ENCODE measurements around the gene VAT1L. TPM values are rescaled to one million over a fixed set of nuclear protein-coding genes. Genes with fewer than 3 reads are reported as not detected.
A peak's percentile ranks its signal among the peaks of the same experiment; 100 is the strongest.

Gene VAT1L
- total RNA-seq, 2 donors from 2014 or later = 0.33 to 2.3 TPM

GRCh38 chr16:78001451-78002025, 213.2 kb downstream of the VAT1L start:
- Histone ChIP-seq H3K27ac (no peak overlapping the region), H3K4me1 (no peaks in the 10 kb centered on the region), H3K27me3 (no peaks in the 10 kb centered on the region), H3K36me3 (replicated peaks in 1 of 2; ENCODE audit: insufficient read depth in 1 of 2, low read depth in 2 of 2) (no peaks in the 10 kb centered on the region), H3K9me3 (peaks cover 0 to 3% (median 0%) of the 10 kb centered on the region in 3 donors), H3K4me3 (no peak overlapping the region)
- DNase-seq = no peak
- WGBS, 2 donors = 48 to 49% methylated on average over 4 of the region's 4 CpGs
- TF ChIP-seq CTCF (IDR thresholded peaks at IDR 0.05) (no peak), POLR2A (IDR thresholded peaks at IDR 0.05) (no peak)
- no peak for ATAC-seq
- intact Hi-C loops (cut with DNase I) = no loop called here

GRCh38 chr16:78002915-78003538, 214.7 kb downstream of the VAT1L start:
- no peaks in the 10 kb centered on the region for H3K9me3 ChIP-seq
- intact Hi-C loops (cut with DNase I) = no loop called here
- no peaks in the 10 kb centered on the region for H3K4me1 ChIP-seq
- H3K27ac ChIP-seq = no peak overlapping the region
- no peak overlapping the region for H3K4me3 ChIP-seq
- H3K36me3 ChIP-seq (replicated peaks in 1 of 2; ENCODE audit: insufficient read depth in 1 of 2, low read depth in 2 of 2) = no peaks in the 10 kb centered on the region
- 15 to 19% methylated on average over 10 to 11 of the region's 11 CpGs for WGBS, 2 donors
- TF ChIP-seq CTCF (IDR thresholded peaks at IDR 0.05) (peak; percentile 64 to 91 (median 82)), POLR2A (IDR thresholded peaks at IDR 0.05) (no peak)
- ATAC-seq = peak; percentile 75
- no peaks in the 10 kb centered on the region for H3K27me3 ChIP-seq
- DNase-seq = peak; percentile 73 to 81 (median 80)

- no peak overlapping the region for H3K4me3 ChIP-seq
- H3K36me3 ChIP-seq (replicated peaks in 1 of 2; ENCODE audit: insufficient read depth in 1 of 2, low read depth in 2 of 2) = no peaks in the 10 kb centered on the region
- H3K27ac ChIP-seq = no peak overlapping the region
- intact Hi-C loops (cut with DNase I) = no loop called here
- no peak for ATAC-seq
- DNase-seq = no peak
- 54 to 60% methylated on average over 4 of the region's 4 CpGs for WGBS, 2 donors
- H3K27me3 ChIP-seq = no peaks in the 10 kb centered on the region
- TF ChIP-seq CTCF (IDR thresholded peaks at IDR 0.05) = no peak
- no peak for TF ChIP-seq POLR2A (IDR thresholded peaks at IDR 0.05)
- H3K9me3 ChIP-seq = no peaks in the 10 kb centered on the region
- H3K4me1 ChIP-seq = no peaks in the 10 kb centered on the region
Measured at GRCh38 chr16:78004517-78004916, 216.2 kb downstream of the VAT1L start.

- no peaks in the 10 kb centered on the region for H3K27me3 ChIP-seq
- H3K4me1 ChIP-seq = no peaks in the 10 kb centered on the region
- TF ChIP-seq POLR2A (IDR thresholded peaks at IDR 0.05) (no peak), CTCF (IDR thresholded peaks at IDR 0.05) (peak in 1 of 7 experiments; percentile 7)
- H3K4me3 ChIP-seq = no peak overlapping the region
- no peaks in the 10 kb centered on the region for H3K9me3 ChIP-seq
- H3K36me3 ChIP-seq (replicated peaks in 1 of 2; ENCODE audit: insufficient read depth in 1 of 2, low read depth in 2 of 2) = no peaks in the 10 kb centered on the region
- WGBS, 2 donors = 60 to 64% methylated on average over 5 of the region's 5 CpGs
- DNase-seq = no peak
- no peak overlapping the region for H3K27ac ChIP-seq
- ATAC-seq = no peak
- intact Hi-C loops (cut with DNase I) = no loop called here
Measured at GRCh38 chr16:78005881-78006280, 217.5 kb downstream of the VAT1L start.

- intact Hi-C loops (cut with DNase I) = no loop called here
- ATAC-seq (no peak), DNase-seq (no peak)
- no peak overlapping the region for H3K27ac ChIP-seq
- H3K36me3 ChIP-seq (replicated peaks in 1 of 2; ENCODE audit: insufficient read depth in 1 of 2, low read depth in 2 of 2) = no peaks in the 10 kb centered on the region
- 63 to 66% methylated on average over 3 of the region's 3 CpGs for WGBS, 2 donors
- no peaks in the 10 kb centered on the region for H3K27me3 ChIP-seq
- no peaks in the 10 kb centered on the region for H3K4me1 ChIP-seq
- no peaks in the 10 kb centered on the region for H3K9me3 ChIP-seq
- TF ChIP-seq POLR2A (IDR thresholded peaks at IDR 0.05) (no peak), CTCF (IDR thresholded peaks at IDR 0.05) (no peak)
- H3K4me3 ChIP-seq = no peak overlapping the region
Measured at GRCh38 chr16:78007121-78007520, 218.8 kb downstream of the VAT1L start.
